Esophagus mucosa (tissue), 1 donor: ENCODE data around the gene DCUN1D2. TPM values are rescaled to one million over a fixed set of nuclear protein-coding genes. Genes with fewer than 3 reads are reported as not detected.
"Not testable (repeated sequence)": the region's sequence is repeated elsewhere in the genome, so short reads cannot be mapped to it uniquely, and the experiment has no call there.

Experiments
- ATAC-seq: fragments of 200-7000 bp; cut with Tn5 transposase; one replicate; pipeline ENCODE4 v1.9.1; 2020
- total RNA-seq: library from RNA; stranded (reverse); gene quantifications from one replicate; pipeline ENCODE4 v1.2.4, GENCODE V29; 2023
- donor health status: DM: yes; HTN: yes; CAD: no.

Gene DCUN1D2
- total RNA-seq, result 8.4 TPM

- ATAC-seq, result peak; percentile 94
Observed at GRCh38 chr13:113490496-113491417, at the start of gene DCUN1D2. Gene DCUN1D2 (minus strand): TSS chr13:113490711. CDS start chr13:113490669, 42 bp downstream.

- ATAC-seq, result no peak
Observed at GRCh38 chr13:113539822-113540221, 49.3 kb upstream of the DCUN1D2 start.

- no peak for ATAC-seq
Observed at GRCh38 chr13:113539176-113539575, 48.7 kb upstream of the DCUN1D2 start.

GRCh38 chr13:113538689-113539058, 48.2 kb upstream of the DCUN1D2 start:
- ATAC-seq, result no peak

- ATAC-seq, result no peak
Observed at GRCh38 chr13:113537909-113538688, 47.6 kb upstream of the DCUN1D2 start.

GRCh38 chr13:113537205-113537604, 46.7 kb upstream of the DCUN1D2 start:
- ATAC-seq, result no peak

GRCh38 chr13:113536461-113537110, 46.1 kb upstream of the DCUN1D2 start:
- ATAC-seq, result no peak

- ATAC-seq, result no peak
Observed at GRCh38 chr13:113535381-113535781, 44.9 kb upstream of the DCUN1D2 start.

GRCh38 chr13:113534236-113534860, 43.8 kb upstream of the DCUN1D2 start:
- peak; percentile 33 for ATAC-seq

- peak; percentile 26 for ATAC-seq
Observed at GRCh38 chr13:113533161-113533840, 42.8 kb upstream of the DCUN1D2 start.

- ATAC-seq, result peak; percentile 23
Observed at GRCh38 chr13:113532156-113532806, 41.8 kb upstream of the DCUN1D2 start.

- no peak for ATAC-seq
Observed at GRCh38 chr13:113531041-113531873, 40.7 kb upstream of the DCUN1D2 start.

GRCh38 chr13:113528813-113529180, 38.3 kb upstream of the DCUN1D2 start:
- ATAC-seq, result no peak

- no peak for ATAC-seq
Observed at GRCh38 chr13:113528101-113528812, 37.7 kb upstream of the DCUN1D2 start.

GRCh38 chr13:113527272-113527958, 36.9 kb upstream of the DCUN1D2 start:
- no peak for ATAC-seq

GRCh38 chr13:113526466-113527220, 36.1 kb upstream of the DCUN1D2 start:
- no peak for ATAC-seq

GRCh38 chr13:113522438-113522837, 31.9 kb upstream of the DCUN1D2 start:
- not testable (repeated sequence) for ATAC-seq

GRCh38 chr13:113520571-113520970, 30.1 kb upstream of the DCUN1D2 start:
- no peak for ATAC-seq
